Coronary artery (tissue), 2 donors: ENCODE measurements around the gene USP10.

Source experiments
- DNase-seq: peaks from one replicate; pipeline ENCODE4 v3.0.0-alpha.2; 2017; ENCODE audit warnings: low spot score
- H3K27ac ChIP-seq, 2 donors: fragments of 200-600 bp; sonication (generic); one replicate each; pipeline ENCODE4 v1.5.1; 2016 to 2019
- H3K4me3 ChIP-seq: fragments of 200-600 bp; sonication (generic); 2 replicates; pipeline ENCODE4 v1.5.1; 2016; ENCODE audit warnings: mild to moderate bottlenecking, moderate library complexity
- CTCF ChIP-seq: fragments of 200-600 bp; sonication (generic); IDR thresholded peaks from one replicate; pipeline ENCODE4 v1.5.1; 2019; ENCODE audit warnings: antibody characterized with exemption

The USP10 gene

GRCh38 chr16:84828322-84828721 is 128.5 kb downstream of the USP10 start:
- TF ChIP-seq CTCF, result no peak
- Histone ChIP-seq H3K4me3 (no peak overlapping the region), H3K27ac (peak overlapping the region; percentile 10 to 78)
- DNase-seq, result no peak
